Stimulated activated CD4-positive, alpha-beta T cell treated with anti-CD3 and anti-CD28 coated beads, Interleukin-1b, Interleukin-23, amount 100 ng/mL, for 48 hours (primary cell): ENCODE measurements around the gene MYOZ1.
"Not testable (repeated sequence)": the region's sequence is repeated elsewhere in the genome, so short reads cannot be mapped to it uniquely, and the experiment has no call there.

Experiments used
- DNase-seq: peaks from one replicate; pipeline ENCODE4 v3.0.0-alpha.2; 2020

Gene MYOZ1

GRCh38 chr10:73641328-73642060 is at the start of gene MYOZ1:
TSS of gene MYOZ1 (minus strand) at chr10:73641474. CDS start at chr10:73640017, 1,457 bp downstream.
- DNase-seq: no peak

GRCh38 chr10:73690755-73691154 is 49.5 kb upstream of the MYOZ1 start:
- DNase-seq: not testable (repeated sequence)

GRCh38 chr10:73689596-73689995 is 48.3 kb upstream of the MYOZ1 start:
- DNase-seq: not testable (repeated sequence)

- DNase-seq: not testable (repeated sequence)
These were observed 46.4 kb upstream of the MYOZ1 start for GRCh38 chr10:73687641-73688040.

- DNase-seq: not testable (repeated sequence)
These were observed 33.3 kb upstream of the MYOZ1 start for GRCh38 chr10:73674546-73674945.

- DNase-seq: not testable (repeated sequence)
These were observed 27.1 kb upstream of the MYOZ1 start for GRCh38 chr10:73668378-73668777.

GRCh38 chr10:73666153-73666809 is 25.0 kb upstream of the MYOZ1 start:
- not testable (repeated sequence) for DNase-seq

- DNase-seq: not testable (repeated sequence)
These were observed 24.3 kb upstream of the MYOZ1 start for GRCh38 chr10:73665581-73665980.

- DNase-seq: not testable (repeated sequence)
These were observed 23.1 kb upstream of the MYOZ1 start for GRCh38 chr10:73664156-73665040.

GRCh38 chr10:73663621-73664020 is 22.3 kb upstream of the MYOZ1 start:
- DNase-seq: not testable (repeated sequence)

GRCh38 chr10:73662705-73663104 is 21.4 kb upstream of the MYOZ1 start:
- not testable (repeated sequence) for DNase-seq

- no peak for DNase-seq
These were observed 14.7 kb upstream of the MYOZ1 start, which contains the start of gene SYNPO2L for GRCh38 chr10:73655990-73656298. TSS of gene SYNPO2L (minus strand) at chr10:73656029. CDS start at chr10:73655922, 107 bp downstream.

GRCh38 chr10:73655257-73655989 is 14.1 kb upstream of the MYOZ1 start:
- no peak for DNase-seq

- DNase-seq: no peak
These were observed 12.4 kb upstream of the MYOZ1 start for GRCh38 chr10:73653701-73654100.

- DNase-seq: no peak
These were observed 11.9 kb upstream of the MYOZ1 start for GRCh38 chr10:73653195-73653594.

- no peak for DNase-seq
These were observed 9.5 kb upstream of the MYOZ1 start for GRCh38 chr10:73650537-73651331.

- DNase-seq: no peak
These were observed 8.7 kb upstream of the MYOZ1 start for GRCh38 chr10:73649876-73650536.

- no peak for DNase-seq
These were observed 7.9 kb upstream of the MYOZ1 start for GRCh38 chr10:73648975-73649829.

GRCh38 chr10:73647875-73648651 is 6.8 kb upstream of the MYOZ1 start:
- DNase-seq: no peak
